ENCODE measurements around the gene IGF1R. TPM values are rescaled to one million over a fixed set of nuclear protein-coding genes. Genes with fewer than 3 reads are reported as not detected.
"Not testable (repeated sequence)": the region's sequence is repeated elsewhere in the genome, so short reads cannot be mapped to it uniquely, and the experiment has no call there.

The IGF1R gene
- total RNA-seq, 1 donor from 2014 or later = 33.3 TPM

- ATAC-seq (no peak), DNase-seq (no peak)
- intact Hi-C loops (cut with micrococcal nuclease) = no loop called here
Measured at GRCh38 chr15:98977441-98977840, 329.1 kb downstream of the IGF1R start.

GRCh38 chr15:98978153-98978552 is 329.8 kb downstream of the IGF1R start:
- intact Hi-C loops (cut with micrococcal nuclease) = no loop called here
- ATAC-seq = no peak

GRCh38 chr15:98980899-98981228 is 332.5 kb downstream of the IGF1R start:
- ATAC-seq (peak; percentile 17), DNase-seq (no peak)
- intact Hi-C loops (cut with micrococcal nuclease) = no loop called here

More at GRCh38 chr15:98978153-98978552, 329.8 kb downstream of the IGF1R start:
- DNase-seq = no peak

GRCh38 chr15:98981851-98982722 is 333.7 kb downstream of the IGF1R start:
- intact Hi-C loops (cut with micrococcal nuclease) = no loop called here
- ATAC-seq = no peak
- DNase-seq = no peak

- ATAC-seq = peak; percentile 93
- no peak for DNase-seq
- intact Hi-C loops (cut with micrococcal nuclease) = no loop called here
Measured at GRCh38 chr15:98983334-98983733, 335.0 kb downstream of the IGF1R start.

- intact Hi-C loops (cut with micrococcal nuclease) = no loop called here
- DNase-seq (no peak), ATAC-seq (no peak)
Measured at GRCh38 chr15:98986281-98986680, 337.9 kb downstream of the IGF1R start.

GRCh38 chr15:98994892-98995291 is 346.6 kb downstream of the IGF1R start:
- intact Hi-C loops (cut with micrococcal nuclease) = no loop called here
- ATAC-seq (no peak), DNase-seq (no peak)

GRCh38 chr15:98996169-98996568 is 347.8 kb downstream of the IGF1R start:
- no peak for ATAC-seq
- intact Hi-C loops (cut with micrococcal nuclease) = no loop called here
- DNase-seq = no peak

- ATAC-seq (no peak), DNase-seq (no peak)
- intact Hi-C loops (cut with micrococcal nuclease) = no loop called here
Measured at GRCh38 chr15:98996624-98997023, 348.3 kb downstream of the IGF1R start.

- intact Hi-C loops (cut with micrococcal nuclease) = no loop called here
- ATAC-seq = no peak
- DNase-seq = no peak
Measured at GRCh38 chr15:98997312-98997711, 349.0 kb downstream of the IGF1R start.

- DNase-seq = no peak
- no peak for ATAC-seq
- intact Hi-C loops (cut with micrococcal nuclease) = no loop called here
Measured at GRCh38 chr15:98997755-98998154, 349.4 kb downstream of the IGF1R start.

GRCh38 chr15:98998279-98998678 is 349.9 kb downstream of the IGF1R start:
- intact Hi-C loops (cut with micrococcal nuclease) = no loop called here

GRCh38 chr15:98999233-98999632 is 350.9 kb downstream of the IGF1R start:
- DNase-seq (no peak), ATAC-seq (no peak)
- intact Hi-C loops (cut with micrococcal nuclease) = no loop called here

More at GRCh38 chr15:98998279-98998678, 349.9 kb downstream of the IGF1R start:
- DNase-seq (no peak), ATAC-seq (no peak)

- intact Hi-C loops (cut with micrococcal nuclease) = no loop called here
Measured at GRCh38 chr15:99002226-99002625, 353.9 kb downstream of the IGF1R start.

GRCh38 chr15:99003317-99003716 is 355.0 kb downstream of the IGF1R start:
- DNase-seq; ATAC-seq; intact Hi-C loops (cut with micrococcal nuclease): not testable (repeated sequence)

More at GRCh38 chr15:99002226-99002625, 353.9 kb downstream of the IGF1R start:
- ATAC-seq = no peak
- no peak for DNase-seq

GRCh38 chr15:99004998-99005974 is 356.9 kb downstream of the IGF1R start:
- DNase-seq; intact Hi-C loops (cut with micrococcal nuclease): not testable (repeated sequence)
- peak; percentile 78 for ATAC-seq

- no peak for DNase-seq
- intact Hi-C loops (cut with micrococcal nuclease) = no loop called here
- no peak for ATAC-seq
Measured at GRCh38 chr15:99006146-99006545, 357.8 kb downstream of the IGF1R start.

GRCh38 chr15:99006904-99007495 is 358.7 kb downstream of the IGF1R start:
- ATAC-seq (no peak), DNase-seq (no peak)
- intact Hi-C loops (cut with micrococcal nuclease) = no loop called here

GRCh38 chr15:99009741-99010330 is 361.5 kb downstream of the IGF1R start:
- no peak for ATAC-seq
- no peak for DNase-seq
- intact Hi-C loops (cut with micrococcal nuclease) = no loop called here

All from left ventricle myocardium superior (tissue), 1 donor.